WERI-Rb-1 (cell line): ENCODE data around the gene SPOCK1.

Experiments
- DNase-seq: peaks from one replicate; pipeline ENCODE4 v3.0.0-alpha.2; 2020
- H3K27ac ChIP-seq: fragments of 250-450 bp; sonication (Bioruptor Pico); 2 replicates; pipeline ENCODE4 v1.5.1; 2020; ENCODE audit warnings: mild to moderate bottlenecking, moderate library complexity
- H3K27me3 ChIP-seq: fragments of 250-450 bp; sonication (Bioruptor Pico); 2 replicates; pipeline ENCODE4 v1.5.1; 2021; ENCODE audit warnings: mild to moderate bottlenecking, low read depth, moderate library complexity; ENCODE audit not compliant: insufficient read depth, severe bottlenecking
- H3K36me3 ChIP-seq: fragments of 250-450 bp; sonication (Bioruptor Pico); 2 replicates; pipeline ENCODE4 v1.5.1; 2020; ENCODE audit warnings: mild to moderate bottlenecking, moderate library complexity
- H3K4me3 ChIP-seq: 2 replicates; pipeline ENCODE4 v1.5.1; 2011; ENCODE audit warnings: low read depth, mild to moderate bottlenecking, control low read depth, low read length
- H3K9me3 ChIP-seq: fragments of 250-450 bp; sonication (Bioruptor Pico); 2 replicates; pipeline ENCODE4 v1.5.1; 2021; ENCODE audit warnings: mild to moderate bottlenecking, moderate library complexity; ENCODE audit not compliant: severe bottlenecking
- CTCF ChIP-seq: IDR thresholded peaks from 2 replicates; pipeline ENCODE4 v1.5.1; 2011; ENCODE audit warnings: low read depth, mild to moderate bottlenecking, control low read depth, inconsistent platforms, low read length

The SPOCK1 gene

GRCh38 chr5:137113161-137113560 lies 386.0 kb downstream of the SPOCK1 start:
- no peak for TF ChIP-seq CTCF
- H3K27ac ChIP-seq: no peak overlapping the region

DNA sequence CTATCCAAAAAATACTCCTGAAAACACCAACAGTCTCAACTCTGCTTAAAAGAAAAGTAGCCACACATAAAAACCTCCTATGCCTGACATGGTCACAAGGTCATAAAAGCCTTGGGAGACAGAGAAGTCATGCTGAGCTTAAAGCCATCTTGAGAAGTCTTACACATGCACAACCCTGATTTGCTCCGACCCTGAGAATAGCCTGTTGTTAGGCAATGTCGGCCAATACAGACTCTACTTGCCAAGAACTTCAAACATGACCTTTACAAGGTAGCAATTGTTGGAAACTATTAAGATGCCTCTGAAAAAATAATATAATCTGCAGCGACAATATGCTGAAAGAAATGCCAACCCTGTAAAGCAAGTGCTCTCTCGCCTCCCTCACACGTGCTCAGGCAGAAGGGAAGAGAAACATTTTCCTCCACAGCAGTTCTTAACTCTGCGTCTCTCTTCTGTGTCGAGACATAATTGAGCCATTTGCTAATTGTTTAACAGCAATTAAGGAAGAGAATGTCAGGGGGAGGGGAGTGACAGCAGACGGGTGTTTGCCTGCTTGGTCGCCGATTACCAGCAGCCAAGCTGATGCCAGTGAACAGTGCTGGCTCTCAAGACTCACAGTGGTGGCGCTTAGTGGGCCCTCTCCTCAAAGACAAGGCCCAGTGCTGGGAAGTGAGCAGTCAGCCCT lies 393.6 kb downstream of the SPOCK1 start:
- no peaks in the 10 kb centered on the region for H3K36me3 ChIP-seq
- H3K27me3 ChIP-seq: no peaks in the 10 kb centered on the region
- H3K9me3 ChIP-seq: no peaks in the 10 kb centered on the region
- no peak for TF ChIP-seq CTCF
- DNase-seq: no peak
- H3K27ac ChIP-seq: no peak overlapping the region
- H3K4me3 ChIP-seq: no peak overlapping the region

More at GRCh38 chr5:137113161-137113560, 386.0 kb downstream of the SPOCK1 start:
- H3K36me3 ChIP-seq: no peaks in the 10 kb centered on the region
- H3K27me3 ChIP-seq: no peaks in the 10 kb centered on the region
- no peak for DNase-seq
- H3K9me3 ChIP-seq: no peaks in the 10 kb centered on the region
- no peak overlapping the region for H3K4me3 ChIP-seq

DNA sequence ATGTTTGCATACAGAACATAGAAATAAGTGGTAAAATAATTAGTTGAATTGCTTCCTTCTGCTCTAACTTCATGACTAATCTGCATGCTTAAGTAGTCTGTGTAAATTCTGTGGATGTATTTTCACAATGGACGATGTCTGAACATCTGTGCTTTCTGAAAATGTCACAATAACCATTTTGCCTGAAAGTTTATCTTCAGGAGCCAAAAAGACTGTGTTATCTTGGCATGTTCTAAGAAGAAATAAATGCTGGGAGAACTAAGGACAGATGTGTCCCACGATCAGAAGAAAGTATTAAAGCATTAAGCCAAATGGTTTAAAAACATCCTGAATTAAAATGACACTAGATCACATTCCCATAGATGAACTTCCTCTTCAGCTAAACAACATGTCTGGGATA lies 397.6 kb downstream of the SPOCK1 start:
- Histone ChIP-seq H3K36me3 (no peaks in the 10 kb centered on the region), H3K27me3 (no peaks in the 10 kb centered on the region), H3K4me3 (no peak overlapping the region), H3K27ac (no peak overlapping the region), H3K9me3 (no peaks in the 10 kb centered on the region)
- DNase-seq: no peak
- TF ChIP-seq CTCF: no peak

- no peaks in the 10 kb centered on the region for H3K9me3 ChIP-seq
- H3K27me3 ChIP-seq: no peaks in the 10 kb centered on the region
- DNase-seq: no peak
- no peak for TF ChIP-seq CTCF
- no peak overlapping the region for H3K4me3 ChIP-seq
- no peaks in the 10 kb centered on the region for H3K36me3 ChIP-seq
- H3K27ac ChIP-seq: no peak overlapping the region
Measured at GRCh38 chr5:137099651-137100050, 399.5 kb downstream of the SPOCK1 start.

GRCh38 chr5:137098663-137099062 lies 400.5 kb downstream of the SPOCK1 start:
- TF ChIP-seq CTCF: no peak
- Histone ChIP-seq H3K4me3 (no peak overlapping the region), H3K9me3 (no peaks in the 10 kb centered on the region), H3K36me3 (no peaks in the 10 kb centered on the region), H3K27ac (no peak overlapping the region), H3K27me3 (no peaks in the 10 kb centered on the region)
- no peak for DNase-seq

DNA sequence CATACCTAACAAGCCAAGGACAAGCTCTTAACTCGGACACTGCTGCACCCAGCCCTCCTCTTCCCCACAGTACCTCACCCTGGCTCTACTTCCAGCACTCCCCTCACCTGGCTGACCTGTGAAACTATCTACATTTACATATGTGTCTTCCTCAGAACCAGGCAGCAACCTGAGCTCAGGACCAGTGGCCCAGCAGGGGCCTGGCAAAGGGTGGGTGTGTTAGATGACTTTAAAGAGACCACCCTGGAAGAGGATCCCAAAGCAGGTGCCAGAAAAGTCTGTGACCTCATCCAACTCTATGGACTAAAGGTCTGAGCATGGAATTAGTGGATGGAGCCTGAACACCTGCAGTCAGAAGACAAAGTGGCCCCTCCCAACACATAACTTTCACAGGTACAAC lies 400.9 kb downstream of the SPOCK1 start:
- H3K36me3 ChIP-seq: no peaks in the 10 kb centered on the region
- H3K27ac ChIP-seq: no peak overlapping the region
- H3K9me3 ChIP-seq: no peaks in the 10 kb centered on the region
- no peak for DNase-seq
- H3K4me3 ChIP-seq: no peak overlapping the region
- no peaks in the 10 kb centered on the region for H3K27me3 ChIP-seq
- TF ChIP-seq CTCF: no peak
